CD4-positive, alpha-beta T cell treated with Interleukin-4 for 4 hours (primary cell): ENCODE data around the gene CHAT.

Experiments used
- DNase-seq: peaks from one replicate; pipeline ENCODE4 v3.0.0-alpha.2; 2020

The CHAT gene

DNA sequence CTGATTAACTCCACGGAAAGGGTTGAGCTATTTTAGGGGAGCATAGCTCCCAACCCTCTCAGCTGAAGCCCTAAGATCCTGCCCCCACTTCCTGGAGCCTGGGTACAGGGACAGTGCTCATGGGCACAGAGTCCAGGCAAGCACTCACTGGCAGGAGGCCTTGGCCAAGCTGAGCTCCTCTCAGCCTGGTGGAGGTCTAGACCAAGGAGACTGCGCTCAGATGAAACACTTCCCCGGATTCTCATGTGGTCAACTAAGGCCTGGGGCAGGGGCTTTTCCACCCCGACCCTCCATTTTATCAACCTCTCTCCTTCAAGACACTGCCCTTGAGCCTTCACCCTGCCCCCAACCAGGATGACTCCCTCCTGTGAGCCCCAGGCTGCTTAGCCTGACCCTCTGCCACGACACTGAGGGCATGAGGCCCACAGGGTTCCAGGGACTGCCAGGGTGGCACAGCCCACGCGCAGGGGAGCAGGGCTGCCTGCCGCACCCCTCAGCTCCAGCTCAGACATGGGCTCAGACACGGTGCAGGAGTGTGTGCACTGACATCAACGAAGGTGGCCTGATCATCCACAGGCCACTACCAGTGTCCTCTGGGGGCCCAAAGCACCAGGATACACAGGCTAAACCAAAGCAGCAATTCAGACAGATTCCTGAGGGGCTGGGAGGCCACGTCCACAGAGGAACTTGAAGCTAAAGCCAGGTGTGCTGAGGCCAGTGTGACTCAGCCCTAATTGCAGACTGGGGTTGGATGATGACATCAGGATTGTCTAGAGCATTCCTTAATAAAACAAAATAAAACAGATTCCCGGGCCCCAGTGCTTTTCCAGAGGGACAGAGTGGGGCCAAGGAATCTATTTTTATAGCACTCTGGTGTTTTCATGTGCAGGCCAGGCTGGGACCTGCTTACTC, 18.8 kb downstream of the CHAT start:
- DNase-seq = no peak

DNA sequence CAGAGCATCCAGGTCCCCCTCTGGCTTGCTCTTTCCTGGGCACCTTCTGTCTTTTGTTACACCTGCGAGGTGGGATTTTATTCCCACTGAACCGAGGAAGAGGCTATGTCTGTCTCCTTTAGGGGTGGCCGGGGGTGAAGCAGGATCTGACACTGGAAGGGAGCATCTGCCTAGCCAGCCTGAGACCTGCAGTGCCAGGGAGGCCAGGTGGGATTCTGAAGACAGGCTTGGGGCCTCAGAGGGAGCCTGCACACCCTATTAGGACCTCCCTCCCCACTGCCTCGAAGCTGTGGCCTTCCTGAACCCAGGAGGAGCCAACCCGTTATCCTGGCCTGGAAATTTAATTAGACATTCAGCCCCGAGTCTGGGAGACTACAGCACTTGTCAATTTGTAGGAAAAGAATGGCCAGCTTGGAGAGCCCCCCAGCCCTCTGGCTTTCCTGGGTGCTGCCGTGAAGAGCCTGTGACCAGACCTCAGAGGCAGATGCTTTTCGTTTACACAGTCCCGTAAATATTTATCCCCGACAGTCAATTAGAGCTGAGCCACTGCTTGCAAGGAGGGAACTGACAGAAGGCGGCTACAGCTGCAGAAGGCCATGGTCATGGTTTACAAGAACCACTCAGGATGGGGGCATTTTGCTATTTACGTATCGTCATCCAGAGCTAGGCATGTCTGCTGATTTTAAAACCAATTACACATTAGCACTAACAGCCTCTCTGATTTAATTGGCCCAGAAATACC, 19.7 kb downstream of the CHAT start:
- DNase-seq = no peak

DNA sequence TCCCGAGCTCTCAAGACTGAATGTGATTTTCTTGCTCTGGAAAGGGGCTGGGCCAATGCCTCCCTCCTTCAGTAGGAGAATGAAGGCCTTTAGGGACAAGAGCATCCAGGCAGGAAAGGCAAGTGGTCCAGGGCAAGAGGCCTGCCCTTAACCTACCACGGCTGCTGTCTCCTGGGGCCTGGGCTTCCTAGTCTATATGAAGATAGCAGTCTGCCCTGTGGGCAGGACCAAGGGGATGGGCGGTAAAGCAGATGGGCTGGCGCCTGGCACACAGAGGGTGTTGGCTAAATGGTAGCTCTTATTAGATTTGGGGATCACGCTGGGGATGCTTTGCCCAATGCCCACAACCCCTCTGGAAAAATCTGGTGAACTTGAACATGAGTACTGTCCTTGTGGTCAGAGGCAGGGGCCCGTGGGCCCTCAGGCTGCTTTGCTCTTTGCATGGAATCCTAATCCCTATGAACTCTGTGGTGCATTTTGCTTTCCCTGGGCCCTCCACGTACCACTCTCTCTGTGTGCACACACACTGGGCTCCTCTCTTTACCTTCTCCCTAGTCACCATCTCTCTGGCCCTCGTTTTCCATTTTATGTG, 20.3 kb downstream of the CHAT start:
- no peak for DNase-seq

DNA sequence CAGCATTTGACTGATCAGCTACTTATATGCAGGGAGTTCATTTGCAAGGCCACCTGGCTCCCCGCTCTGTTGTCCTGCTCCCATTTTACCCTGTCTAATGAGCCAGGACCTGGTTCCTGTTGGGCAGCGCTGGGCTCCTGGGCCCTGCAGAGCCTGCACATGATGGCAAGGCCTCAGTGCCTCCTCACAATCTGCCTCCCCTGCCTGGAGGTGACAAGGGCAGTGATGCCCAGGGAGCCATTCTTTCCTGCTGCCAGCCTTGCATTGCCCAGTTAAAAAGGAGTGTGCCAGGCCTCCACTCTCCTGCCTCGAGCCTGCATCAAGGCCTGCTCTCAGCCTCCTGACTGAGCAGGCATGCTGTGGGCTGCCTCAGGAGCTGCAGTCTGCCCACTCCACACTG, 28.5 kb downstream of the CHAT start:
- no peak for DNase-seq

DNA sequence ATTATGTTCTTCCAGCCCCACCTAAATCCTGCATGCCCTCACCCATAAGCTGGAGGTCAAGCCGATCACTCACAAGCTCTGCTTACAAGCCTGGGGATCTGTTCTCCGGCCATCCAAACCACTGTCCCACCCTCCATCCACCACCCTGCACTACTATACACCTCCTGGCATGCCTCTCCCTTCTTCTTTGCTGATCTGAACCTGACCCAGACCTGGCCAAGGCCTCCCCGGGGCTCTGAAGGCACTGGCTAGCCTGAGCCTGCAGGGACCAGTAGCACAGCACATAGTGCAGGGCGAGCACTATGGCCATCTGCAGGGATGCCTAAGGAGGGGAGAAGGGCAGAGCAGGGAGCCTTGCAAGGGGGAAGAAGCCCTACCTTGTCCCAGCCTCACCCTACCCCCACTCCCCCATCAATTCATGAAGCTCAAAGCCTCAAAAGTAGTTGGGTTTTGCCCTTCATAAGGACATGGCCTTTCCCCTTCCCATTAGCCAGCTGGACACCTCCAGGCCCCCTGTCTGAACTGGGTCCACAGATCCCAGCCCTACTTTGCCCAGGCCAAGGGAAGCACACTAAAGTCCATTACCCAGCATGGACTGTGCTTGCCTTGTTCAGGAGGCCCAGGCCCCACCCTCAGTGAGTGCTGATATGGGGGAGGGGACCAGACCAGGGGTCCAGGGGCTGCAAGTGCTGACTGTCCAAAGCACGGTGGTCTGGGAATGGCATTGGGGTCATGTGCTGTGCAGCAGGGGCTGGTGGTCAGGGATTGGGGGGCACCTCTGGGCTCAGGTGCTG, 29.6 kb downstream of the CHAT start:
- no peak for DNase-seq

DNA sequence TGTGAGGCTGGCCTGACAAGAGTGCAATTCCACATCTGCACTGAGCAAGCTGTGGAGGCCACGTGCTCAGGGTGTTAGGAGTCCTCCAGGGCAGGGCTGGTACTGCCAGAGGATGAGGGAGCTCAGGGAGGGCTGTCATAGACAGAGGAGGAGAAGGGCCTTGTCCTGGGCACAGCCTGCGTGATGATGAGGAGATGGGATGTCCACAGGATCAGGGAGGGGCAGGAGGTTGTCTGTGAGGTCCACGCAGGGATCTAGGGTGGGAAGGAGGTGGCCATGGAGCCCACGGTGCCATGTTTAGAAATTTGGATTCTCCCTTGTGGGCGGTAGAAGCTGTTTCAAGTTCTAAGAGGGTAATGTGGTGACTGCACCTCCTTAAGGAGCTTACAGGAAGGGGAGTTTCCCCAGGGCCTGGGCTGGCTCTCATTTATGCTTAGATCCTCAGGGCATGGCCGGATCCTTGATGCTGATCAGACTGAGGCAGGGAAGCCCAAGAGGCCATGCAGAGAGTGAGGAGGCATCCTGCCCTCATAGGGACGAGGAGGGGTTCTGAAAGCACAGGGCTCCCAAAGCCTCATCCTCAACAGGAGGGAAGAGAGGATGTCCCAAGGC, 30.3 kb downstream of the CHAT start:
- DNase-seq = no peak

DNA sequence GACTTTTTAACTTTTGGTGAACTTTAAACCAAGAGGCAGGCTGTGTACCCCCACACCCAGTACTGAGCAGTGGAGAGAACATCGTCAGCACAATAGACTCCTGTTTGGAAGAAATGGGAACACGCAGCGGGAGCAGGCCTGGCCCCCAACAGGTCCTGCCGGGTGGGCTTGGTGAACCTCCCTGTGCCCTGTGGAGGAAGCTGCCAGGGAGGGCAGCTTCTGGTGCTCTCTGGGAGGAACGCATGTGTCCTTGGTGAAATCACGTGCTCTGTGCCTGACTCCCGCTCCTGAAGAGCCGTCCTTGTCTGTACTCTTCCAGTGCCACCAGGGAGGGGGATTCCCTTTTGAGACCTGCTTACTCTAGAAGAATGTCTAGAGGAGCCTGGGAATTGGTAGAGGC, 31.6 kb downstream of the CHAT start:
- no peak for DNase-seq

DNA sequence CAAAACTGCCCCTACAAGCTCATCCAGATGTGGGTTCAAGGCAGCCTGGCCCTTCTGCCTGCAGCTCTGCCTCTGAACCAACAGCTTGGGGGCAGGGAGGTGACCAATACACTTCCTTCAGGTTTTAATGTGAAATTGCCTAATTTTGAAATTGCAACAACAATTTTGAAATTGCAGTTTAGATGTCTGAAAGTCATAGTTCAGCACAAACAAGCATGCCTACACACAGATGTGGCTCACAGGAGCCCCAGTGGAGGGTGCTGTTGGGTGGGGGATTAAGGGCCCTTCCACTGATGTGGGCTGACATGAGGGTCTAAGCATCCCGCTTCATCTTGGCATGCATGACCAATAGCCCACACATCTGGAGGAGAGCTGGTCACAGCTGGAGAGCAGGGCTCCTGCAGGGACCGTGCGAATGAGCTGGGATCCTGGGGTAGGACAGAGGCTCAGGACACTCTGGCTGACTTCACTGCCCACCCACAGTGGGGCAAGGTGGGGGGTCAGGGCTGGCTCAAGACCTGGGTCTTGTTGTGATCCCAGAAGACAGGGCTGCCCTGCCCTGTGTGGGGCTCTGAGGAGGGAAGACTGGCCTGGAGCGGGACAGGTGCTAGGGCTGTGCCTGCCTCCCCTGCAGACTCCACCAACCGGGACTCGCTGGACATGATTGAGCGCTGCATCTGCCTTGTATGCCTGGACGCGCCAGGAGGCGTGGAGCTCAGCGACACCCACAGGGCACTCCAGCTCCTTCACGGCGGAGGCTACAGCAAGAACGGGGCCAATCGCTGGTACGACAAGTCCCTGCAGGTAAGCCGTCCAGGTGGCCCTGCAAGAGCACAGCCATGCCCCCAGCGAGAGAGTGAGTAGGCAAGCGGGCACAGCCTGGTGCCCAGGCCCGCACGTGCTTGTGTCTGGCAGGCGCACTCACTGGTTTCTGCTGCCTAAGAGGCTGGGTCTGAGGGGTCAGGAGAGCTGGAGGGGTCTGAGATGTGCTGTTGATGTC, 32.3 kb downstream of the CHAT start:
- no peak for DNase-seq

DNA sequence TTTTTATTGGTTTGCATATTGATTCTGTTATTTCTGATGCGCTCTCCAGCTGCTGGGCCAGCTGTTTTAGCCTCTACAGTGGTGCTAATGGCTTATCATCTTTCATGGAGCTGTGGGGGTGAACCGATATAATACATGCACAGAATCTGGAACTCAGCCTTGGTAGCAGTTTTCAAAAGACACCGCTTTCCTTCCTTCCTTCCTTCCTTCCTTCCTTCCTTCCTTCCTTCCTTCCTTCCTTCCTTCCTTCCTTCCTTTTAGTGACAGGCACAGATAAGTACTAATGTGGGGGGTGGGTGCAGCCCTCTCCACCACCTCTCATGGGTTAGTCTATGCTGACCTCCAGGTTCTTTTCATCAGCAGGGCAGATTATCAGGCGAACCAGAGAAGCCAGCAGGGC, 33.7 kb downstream of the CHAT start:
- DNase-seq = no peak

DNA sequence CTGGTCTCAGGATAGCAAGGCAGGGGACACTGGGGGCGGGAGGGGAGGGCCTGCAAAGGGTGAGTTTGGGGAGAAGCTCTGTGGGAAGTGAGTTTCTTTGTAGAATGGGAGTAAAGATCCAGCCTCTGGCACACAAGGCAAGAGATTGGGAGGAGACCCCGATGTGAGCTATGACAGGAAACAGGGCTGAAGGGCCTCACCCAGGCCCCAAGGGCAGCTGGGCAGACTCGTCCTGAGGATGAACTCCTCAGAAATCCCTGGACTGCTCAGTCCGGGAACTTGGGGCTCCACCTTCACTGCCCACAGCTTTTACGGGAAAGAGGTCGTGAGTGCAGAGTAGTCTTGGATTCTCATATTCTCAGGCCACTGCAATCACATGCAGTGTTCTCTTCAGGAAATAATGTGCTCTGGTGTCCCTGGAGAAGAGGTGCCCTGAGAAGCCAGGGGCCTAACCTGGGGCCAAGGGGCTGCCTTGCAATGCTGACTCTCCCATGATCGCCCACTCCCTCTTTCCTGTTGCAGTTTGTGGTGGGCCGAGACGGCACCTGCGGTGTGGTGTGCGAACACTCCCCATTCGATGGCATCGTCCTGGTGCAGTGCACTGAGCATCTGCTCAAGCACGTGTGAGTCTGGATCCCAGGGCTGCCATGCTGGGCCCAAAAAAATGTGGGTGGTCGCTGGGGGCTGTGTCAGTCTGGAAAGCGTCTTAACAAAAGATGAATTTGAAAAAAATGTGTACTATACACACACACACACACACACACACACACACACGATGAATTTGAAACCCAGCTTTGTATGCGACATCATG, 34.4 kb downstream of the CHAT start:
- no peak for DNase-seq

DNA sequence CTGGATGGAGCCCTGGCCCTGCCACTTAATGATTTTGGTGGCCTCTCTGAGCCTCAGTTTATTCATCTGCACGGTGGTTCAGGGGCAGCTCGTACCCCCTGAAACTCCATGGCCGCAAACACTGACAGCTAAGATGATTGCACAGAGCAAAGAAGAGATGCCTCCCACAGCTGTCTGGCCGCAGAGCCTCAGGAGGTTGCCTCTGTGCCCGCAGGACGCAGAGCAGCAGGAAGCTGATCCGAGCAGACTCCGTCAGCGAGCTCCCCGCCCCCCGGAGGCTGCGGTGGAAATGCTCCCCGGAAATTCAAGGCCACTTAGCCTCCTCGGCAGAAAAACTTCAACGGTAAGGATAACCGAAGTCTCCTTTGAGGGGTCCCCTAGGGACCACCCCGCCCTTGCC, 35.5 kb downstream of the CHAT start:
- DNase-seq = no peak

DNA sequence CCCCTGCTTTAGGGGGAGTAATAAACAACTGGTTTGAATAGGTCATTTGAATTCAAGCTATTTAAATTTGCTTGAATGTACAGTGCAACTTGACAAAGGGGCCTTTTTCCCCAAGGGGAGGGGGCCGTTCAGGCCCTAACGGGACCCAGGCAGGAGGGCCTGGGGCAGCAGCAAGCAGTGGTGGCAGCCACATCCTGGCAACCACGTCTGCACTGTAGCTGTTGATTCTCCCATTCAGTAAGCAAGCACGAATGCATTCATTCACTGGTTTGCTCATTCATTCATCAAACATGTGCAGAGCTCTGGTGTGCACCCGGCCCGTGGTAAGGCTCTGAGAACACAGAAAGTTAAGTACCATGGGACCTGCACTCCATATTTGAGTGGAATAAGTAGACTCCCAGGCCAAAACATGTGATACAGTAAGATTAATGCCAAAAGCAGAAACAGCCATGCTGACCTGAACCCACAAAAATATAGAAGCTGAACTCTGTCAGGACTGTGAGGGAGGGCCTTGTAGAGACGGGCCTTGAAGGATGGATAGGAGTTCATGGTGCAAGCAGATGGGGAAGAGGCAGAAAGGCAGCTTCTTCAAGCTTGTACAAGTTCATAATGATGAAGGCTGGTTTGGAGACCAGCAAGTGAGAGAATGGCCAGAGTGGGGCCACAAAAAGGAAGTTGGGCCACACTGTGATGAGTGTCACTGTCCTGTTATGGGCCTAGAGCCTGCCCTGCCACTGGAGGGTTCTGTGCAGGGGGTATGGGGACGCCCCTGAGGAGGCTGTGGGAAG, 36.3 kb downstream of the CHAT start:
- DNase-seq = no peak

DNA sequence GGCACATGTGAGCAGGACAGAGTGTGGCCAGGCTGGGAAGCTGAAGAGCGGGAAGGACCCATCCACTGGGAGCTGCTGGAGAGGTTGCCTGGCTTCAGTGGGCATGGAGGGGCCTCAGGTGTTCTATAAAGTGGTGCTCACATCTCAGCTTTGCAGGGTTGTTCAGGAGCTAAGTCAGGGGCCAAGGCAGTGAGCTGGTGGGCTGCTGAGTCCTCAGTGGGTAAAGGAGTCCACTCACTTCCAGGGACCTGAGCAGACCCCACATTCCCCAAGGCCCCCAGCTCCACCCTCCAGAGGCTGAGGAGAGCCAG, 36.8 kb downstream of the CHAT start:
- no peak for DNase-seq

DNA sequence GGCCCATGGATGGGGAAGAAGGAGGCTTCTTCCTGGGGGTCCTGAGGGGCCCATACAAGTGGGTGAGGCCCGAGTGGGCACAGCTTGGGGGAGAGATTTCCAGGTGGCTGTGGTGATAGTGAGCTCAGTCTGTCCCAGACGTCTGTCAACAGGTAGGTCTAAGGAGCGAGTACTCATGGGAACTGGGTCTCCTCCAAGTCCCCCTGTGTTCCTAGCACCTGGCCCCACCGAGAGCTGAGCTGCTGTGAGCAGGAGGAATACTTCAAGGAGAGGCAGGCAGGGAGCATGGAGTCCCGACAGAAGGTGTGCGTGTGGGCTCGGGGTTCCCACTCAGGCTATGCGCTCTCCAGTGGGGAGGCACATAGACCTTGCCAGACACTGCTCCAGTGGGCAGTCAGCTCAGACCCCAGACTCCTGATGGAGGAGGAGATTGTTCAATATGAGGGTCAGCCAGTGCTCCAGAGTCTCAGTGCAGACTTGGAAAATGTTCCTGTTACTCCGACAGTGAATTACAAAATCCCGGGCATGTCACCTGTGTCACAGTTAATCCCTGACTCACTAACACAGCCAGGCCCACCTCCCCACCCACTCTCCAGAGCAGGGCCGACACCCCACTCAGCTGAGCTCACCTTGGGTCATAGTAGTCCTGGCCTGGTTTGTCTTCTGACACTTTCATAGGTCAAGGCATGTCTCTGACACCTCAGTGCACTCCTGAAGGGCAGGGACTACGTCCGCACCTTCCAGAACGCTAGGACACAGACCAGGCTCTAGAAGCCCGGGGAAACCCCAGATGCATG, 37.4 kb downstream of the CHAT start:
- no peak for DNase-seq

DNA sequence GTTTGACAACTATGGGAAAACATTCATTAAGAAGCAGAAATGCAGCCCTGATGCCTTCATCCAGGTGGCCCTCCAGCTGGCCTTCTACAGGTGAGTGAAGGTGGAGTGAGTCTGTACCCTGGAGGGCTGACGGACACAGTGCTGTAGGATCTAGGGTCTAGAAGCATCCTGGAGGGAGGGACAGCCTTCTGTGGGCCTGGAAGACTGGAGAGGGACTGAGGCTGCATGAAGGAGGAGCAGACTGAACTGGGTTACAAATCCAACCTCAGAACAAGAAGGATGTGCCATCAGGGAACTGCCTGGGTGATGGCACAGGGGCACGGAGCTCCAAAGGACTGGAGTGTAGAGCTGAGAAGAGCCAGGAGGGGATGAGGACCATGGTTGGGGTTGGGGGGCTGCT, 38.1 kb downstream of the CHAT start:
- no peak for DNase-seq

DNA sequence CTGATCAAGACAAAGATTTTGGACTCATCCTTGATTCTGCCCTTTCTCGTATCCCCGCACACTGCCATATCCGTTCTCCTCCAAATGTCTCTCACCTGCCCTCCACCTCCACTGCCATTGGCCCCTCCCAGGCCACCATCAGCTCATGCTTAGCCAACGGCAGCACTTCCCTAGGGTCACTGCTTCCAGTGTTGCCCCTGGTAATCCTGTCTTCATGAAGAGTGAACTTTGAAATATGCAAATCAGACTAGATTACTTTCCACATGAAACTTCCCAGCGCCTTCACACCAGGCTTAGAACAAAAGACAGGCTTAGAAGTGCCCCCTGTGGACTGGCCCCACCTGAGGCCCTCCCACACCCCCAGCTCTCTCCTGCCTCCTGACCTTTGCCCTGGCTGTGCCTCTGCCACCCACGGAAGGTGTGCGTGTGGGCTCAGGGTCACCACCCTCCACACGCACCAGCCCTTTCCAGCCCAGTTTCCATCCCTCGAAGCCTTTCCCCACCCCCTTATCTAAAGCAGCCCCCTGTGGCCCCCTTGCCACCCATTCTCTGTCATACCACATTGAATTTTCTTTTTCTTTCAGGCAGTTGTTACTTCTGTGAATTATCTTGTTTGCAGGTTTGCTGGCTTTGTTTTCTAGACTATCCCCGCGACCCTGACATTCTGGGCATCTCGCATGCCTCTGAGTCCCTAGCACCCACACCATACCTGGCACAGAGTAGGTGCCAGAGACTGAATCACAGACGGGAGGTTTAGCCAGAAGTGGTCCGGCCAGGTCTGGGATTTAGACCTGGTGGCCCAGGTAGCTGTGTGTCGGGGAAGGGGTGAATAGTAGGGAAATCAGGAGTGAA, 38.8 kb downstream of the CHAT start:
- no peak for DNase-seq

DNA sequence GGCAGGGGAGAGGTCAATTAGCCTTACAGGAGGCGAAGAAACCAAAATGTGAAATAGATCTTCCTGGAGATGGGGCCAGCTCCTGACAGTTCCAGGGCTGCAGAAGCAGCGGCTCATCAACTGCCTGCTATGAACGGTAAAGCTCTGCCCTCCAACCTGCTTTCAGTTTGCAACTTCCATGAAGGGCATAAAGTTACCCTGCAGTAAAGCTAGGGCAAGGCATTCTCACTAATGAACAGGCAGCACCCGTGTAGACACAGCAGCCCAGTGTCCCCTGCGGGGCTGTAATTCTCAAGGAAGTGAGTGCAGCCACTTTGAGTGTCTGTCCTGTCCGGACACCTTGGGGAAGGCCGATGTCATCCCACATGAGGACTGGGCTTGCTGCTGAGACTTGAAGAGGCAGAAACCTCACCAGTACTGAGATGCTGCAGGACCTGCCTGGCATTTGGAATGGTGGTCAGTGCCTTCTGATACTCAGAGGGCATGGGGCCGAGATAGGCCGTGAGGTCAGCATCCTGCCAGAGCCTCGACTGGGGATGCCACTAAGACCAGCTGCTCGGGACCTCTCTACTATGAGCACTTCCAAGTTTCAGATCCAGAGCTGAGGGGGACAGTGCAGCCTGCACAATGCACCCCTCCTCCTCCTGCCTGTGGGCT, 39.6 kb downstream of the CHAT start:
- no peak for DNase-seq
